Measurements from ENCODE around the gene ANKFN1. TPM values are rescaled to one million over a fixed set of nuclear protein-coding genes. Genes with fewer than 3 reads are reported as not detected.

ANKFN1 gene
- total and polyA plus RNA-seq, 2 of the 13 experiments (the other 11 are each of a cell fraction or from before 2014, with no cell fraction given): not detected

DNA sequence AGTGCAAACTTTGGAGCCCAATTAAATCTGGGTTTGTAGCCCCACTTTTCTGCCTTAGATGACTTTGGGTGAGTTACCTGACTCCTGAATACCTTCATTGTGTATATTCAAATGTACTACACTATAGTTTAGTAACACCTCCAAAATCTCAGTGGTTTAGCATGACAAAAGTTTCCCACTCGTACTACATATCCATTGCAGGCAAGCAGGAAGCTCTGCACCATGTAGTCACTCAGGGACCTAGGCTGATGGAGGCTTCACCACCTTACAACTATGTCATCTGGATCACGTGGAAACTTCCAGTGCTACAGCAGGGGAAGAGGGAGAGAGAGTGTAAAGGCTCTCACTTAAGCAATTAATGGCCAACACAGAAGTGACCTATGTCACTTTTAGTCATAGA is 14.2 kb downstream of the ANKFN1 start:
- H3K27ac ChIP-seq (ENCODE audit: extremely low read length, insufficient read depth, low read length): no peak overlapping the region
- no peaks in the 10 kb centered on the region for H3K36me3 ChIP-seq (replicated peaks in 1 of 2; ENCODE audit: control insufficient read depth in 1 of 2, insufficient read depth in 2 of 2, low read length in 2 of 2)
- TF ChIP-seq ZNF747 (CRISPR knock-in tag; IDR thresholded peaks at IDR 0.05; ENCODE audit: borderline replicate concordance) (no peak), HMG20B (CRISPR knock-in tag; conservative IDR thresholded peaks at IDR 0.05) (no peak), ZNF678 (CRISPR knock-in tag; IDR thresholded peaks at IDR 0.05) (no peak), ZNF782 (CRISPR knock-in tag; IDR thresholded peaks at IDR 0.05; ENCODE audit: borderline replicate concordance) (no peak), EZH2 (conservative IDR thresholded peaks at IDR 0.05; ENCODE audit: low read depth, low read length) (no peak), SOX5 (CRISPR knock-in tag; IDR thresholded peaks at IDR 0.05; ENCODE audit: borderline replicate concordance) (no peak), JUNB (CRISPR knock-in tag; IDR thresholded peaks at IDR 0.05; ENCODE audit: borderline replicate concordance) (no peak), HES4 (CRISPR knock-in tag; IDR thresholded peaks at IDR 0.05; ENCODE audit: borderline replicate concordance) (no peak), RARG (CRISPR knock-in tag; IDR thresholded peaks at IDR 0.05; ENCODE audit: low read depth) (no peak)
- TF ChIP-seq, protein P1, sequence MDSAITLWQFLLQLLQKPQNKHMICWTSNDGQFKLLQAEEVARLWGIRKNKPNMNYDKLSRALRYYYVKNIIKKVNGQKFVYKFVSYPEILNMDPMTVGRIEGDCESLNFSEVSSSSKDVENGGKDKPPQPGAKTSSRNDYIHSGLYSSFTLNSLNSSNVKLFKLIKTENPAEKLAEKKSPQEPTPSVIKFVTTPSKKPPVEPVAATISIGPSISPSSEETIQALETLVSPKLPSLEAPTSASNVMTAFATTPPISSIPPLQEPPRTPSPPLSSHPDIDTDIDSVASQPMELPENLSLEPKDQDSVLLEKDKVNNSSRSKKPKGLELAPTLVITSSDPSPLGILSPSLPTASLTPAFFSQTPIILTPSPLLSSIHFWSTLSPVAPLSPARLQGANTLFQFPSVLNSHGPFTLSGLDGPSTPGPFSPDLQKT (CRISPR knock-in tag; IDR thresholded peaks at IDR 0.05; ENCODE audit: borderline replicate concordance): no peak
- TF ChIP-seq, protein P2, sequence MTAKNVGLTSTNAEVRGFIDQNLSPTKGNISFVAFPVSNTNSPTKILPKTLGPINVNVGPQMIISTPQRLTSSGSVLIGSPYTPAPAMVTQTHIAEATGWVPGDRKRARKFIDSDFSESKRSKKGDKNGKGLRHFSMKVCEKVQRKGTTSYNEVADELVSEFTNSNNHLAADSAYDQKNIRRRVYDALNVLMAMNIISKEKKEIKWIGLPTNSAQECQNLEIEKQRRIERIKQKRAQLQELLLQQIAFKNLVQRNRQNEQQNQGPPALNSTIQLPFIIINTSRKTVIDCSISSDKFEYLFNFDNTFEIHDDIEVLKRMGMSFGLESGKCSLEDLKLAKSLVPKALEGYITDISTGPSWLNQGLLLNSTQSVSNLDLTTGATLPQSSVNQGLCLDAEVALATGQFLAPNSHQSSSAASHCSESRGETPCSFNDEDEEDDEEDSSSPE (CRISPR knock-in tag; IDR thresholded peaks at IDR 0.05): no peak
- TF ChIP-seq, protein P3, sequence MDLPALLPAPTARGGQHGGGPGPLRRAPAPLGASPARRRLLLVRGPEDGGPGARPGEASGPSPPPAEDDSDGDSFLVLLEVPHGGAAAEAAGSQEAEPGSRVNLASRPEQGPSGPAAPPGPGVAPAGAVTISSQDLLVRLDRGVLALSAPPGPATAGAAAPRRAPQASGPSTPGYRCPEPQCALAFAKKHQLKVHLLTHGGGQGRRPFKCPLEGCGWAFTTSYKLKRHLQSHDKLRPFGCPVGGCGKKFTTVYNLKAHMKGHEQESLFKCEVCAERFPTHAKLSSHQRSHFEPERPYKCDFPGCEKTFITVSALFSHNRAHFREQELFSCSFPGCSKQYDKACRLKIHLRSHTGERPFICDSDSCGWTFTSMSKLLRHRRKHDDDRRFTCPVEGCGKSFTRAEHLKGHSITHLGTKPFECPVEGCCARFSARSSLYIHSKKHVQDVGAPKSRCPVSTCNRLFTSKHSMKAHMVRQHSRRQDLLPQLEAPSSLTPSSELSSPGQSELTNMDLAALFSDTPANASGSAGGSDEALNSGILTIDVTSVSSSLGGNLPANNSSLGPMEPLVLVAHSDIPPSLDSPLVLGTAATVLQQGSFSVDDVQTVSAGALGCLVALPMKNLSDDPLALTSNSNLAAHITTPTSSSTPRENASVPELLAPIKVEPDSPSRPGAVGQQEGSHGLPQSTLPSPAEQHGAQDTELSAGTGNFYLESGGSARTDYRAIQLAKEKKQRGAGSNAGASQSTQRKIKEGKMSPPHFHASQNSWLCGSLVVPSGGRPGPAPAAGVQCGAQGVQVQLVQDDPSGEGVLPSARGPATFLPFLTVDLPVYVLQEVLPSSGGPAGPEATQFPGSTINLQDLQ (CRISPR knock-in tag; IDR thresholded peaks at IDR 0.05): no peak
- TF ChIP-seq, protein P4, sequence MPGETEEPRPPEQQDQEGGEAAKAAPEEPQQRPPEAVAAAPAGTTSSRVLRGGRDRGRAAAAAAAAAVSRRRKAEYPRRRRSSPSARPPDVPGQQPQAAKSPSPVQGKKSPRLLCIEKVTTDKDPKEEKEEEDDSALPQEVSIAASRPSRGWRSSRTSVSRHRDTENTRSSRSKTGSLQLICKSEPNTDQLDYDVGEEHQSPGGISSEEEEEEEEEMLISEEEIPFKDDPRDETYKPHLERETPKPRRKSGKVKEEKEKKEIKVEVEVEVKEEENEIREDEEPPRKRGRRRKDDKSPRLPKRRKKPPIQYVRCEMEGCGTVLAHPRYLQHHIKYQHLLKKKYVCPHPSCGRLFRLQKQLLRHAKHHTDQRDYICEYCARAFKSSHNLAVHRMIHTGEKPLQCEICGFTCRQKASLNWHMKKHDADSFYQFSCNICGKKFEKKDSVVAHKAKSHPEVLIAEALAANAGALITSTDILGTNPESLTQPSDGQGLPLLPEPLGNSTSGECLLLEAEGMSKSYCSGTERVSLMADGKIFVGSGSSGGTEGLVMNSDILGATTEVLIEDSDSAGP (CRISPR knock-in tag; IDR thresholded peaks at IDR 0.05; ENCODE audit: borderline replicate concordance): no peak
- FAIRE-seq: no peak
- 0% methylated on average over 2 of the region's 2 CpGs for WGBS (ENCODE audit: low lambda C conversion rate)
- H3K4me2 ChIP-seq (ENCODE audit: low read depth, low read length): no peak overlapping the region
- no peak overlapping the region for H3K4me3 ChIP-seq (replicated peaks in 1 of 3; ENCODE audit: insufficient read depth in 1 of 3, low read depth in 2 of 3, low read length in 3 of 3)
- no peaks in the 10 kb centered on the region for H3K27me3 ChIP-seq (ENCODE audit: control insufficient read depth in 1 of 2, insufficient read depth in 2 of 2, low read length in 2 of 2)
- H3K4me1 ChIP-seq (ENCODE audit: insufficient read depth, low read length): no peaks in the 10 kb centered on the region
- H3K9me3 ChIP-seq (ENCODE audit: low read length): no peaks in the 10 kb centered on the region
- intact Hi-C loops (cut with micrococcal nuclease; ENCODE audit: unreplicated experiment): no loop called here
- H4K20me1 ChIP-seq (ENCODE audit: insufficient read depth, low read length): no peaks in the 10 kb centered on the region
- no peak for DNase-seq (ENCODE audit: low spot score)
- H3K79me2 ChIP-seq (ENCODE audit: insufficient read depth, low read length): no peaks in the 10 kb centered on the region
- ChIA-PET CTCF (ENCODE audit: low intra/inter-chr PET ratio, low total read pairs) (no interaction called here), POLR2A (no interaction called here)
- no peak overlapping the region for H3K9ac ChIP-seq (ENCODE audit: insufficient read depth, low read depth, low read length)
- no peak for ATAC-seq
- in situ Hi-C loops (cut with HindIII; ENCODE audit: extremely low pct_ligation_motif_present, low pct_unique_long_range_greater_than_20kb): no loop called here
- H2AFZ ChIP-seq (ENCODE audit: low read length): no peak overlapping the region
- no TSS peak for BruUV-seq (replicated peaks)

Data from HepG2 (cell line).